IPS-18c (cell line): ENCODE data around the gene EIF4E2.

Experiments
- H3K4me3 ChIP-seq: 2 replicates; pipeline ENCODE4 v1.7.0; 2013; ENCODE audit warnings: low read depth, mild to moderate bottlenecking, low read length, moderate library complexity; ENCODE audit not compliant: insufficient read depth
- H3K9me3 ChIP-seq: one replicate; pipeline ENCODE4 v1.6.1; 2013; ENCODE audit warnings: mild to moderate bottlenecking, low read length, moderate library complexity; ENCODE audit not compliant: control insufficient read depth, insufficient read depth

The EIF4E2 gene

DNA sequence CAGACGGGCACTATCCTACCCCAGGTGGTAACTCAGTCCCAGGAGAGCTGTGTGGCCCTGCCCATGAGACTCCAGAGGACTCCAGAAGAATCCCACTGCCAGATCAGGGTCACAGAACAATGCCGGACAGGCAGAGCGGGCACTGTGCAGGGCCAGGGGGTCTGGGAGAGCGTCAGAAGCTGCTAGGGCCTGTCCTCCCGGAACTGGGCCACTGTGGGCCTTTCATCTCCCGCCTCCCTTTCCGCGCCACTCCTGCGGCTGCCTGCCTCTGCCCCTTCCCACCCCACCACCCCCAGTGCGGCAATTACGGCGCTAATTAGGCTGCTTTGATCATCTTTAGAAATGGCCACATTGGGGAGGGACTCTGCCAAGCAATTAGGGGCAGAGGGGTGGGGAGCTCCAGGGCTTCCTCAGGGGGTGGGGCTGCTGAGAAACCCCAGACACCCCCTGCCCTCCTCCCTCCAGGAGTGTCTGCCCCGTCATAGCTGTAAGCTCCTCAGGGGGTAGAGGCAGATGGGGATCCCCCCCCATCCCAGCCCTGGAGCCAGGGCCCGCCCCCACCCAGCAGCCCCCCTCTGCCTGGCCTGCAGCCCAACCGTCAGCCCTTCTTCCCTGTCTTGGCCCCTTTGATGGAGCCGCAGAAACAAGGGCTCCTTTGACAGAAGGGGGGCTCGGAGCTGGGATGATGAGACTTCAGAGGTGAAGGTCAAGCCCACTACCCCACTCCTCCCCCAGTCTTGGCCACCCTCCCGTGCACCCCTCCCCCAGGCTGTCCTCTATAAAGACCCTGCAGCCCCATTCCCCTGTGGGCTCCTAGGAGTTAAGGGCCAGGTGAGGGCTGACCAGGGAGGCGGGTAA, 30.7 kb upstream of the EIF4E2 start, which contains the start of gene PRSS56:
Gene PRSS56, plus strand, starts transcription at position 808 of the 858 bp plus-strand sequence. CDS start 211 bp downstream, outside the sequence.
- H3K9me3 ChIP-seq, result no peaks in the 10 kb centered on the region
- no peak within 1 kb of the TSS for H3K4me3 ChIP-seq

- Histone ChIP-seq H3K9me3 (no peaks in the 10 kb centered on the region), H3K4me3 (no peak overlapping the region)
Measured at GRCh38 chr2:232520489-232520888, 30.0 kb upstream of the EIF4E2 start.

DNA sequence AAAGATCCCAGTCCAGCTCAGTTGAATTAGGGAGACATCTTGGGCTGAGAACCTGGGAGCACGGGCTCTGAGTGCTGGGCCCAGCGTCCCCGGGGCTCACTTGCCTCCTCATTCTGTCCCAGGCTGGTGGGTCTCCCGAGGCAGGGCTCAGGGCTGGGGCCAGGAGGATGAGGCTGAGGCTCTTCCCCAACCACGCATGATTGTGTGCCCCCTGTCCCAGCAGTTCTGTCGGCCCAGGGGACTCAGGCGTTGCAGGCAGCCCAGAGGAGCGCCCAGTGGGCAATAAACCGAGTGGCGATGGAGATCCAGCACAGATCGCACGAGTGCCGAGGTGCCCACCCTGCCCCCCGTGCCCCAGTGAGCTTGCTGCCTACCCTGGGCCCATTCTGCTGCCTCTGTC, 29.4 kb upstream of the EIF4E2 start:
- Histone ChIP-seq H3K9me3 (no peaks in the 10 kb centered on the region), H3K4me3 (no peak overlapping the region)

GRCh38 chr2:232521959-232522622, 28.4 kb upstream of the EIF4E2 start:
- no peaks in the 10 kb centered on the region for H3K9me3 ChIP-seq
- peak overlapping the region; percentile 40; the same call in 1 of the 2 replicates for H3K4me3 ChIP-seq

- H3K4me3 ChIP-seq, result no peak overlapping the region; the same call in 1 of the 2 replicates
Measured at GRCh38 chr2:232522623-232523401, 27.7 kb upstream of the EIF4E2 start.

GRCh38 chr2:232523402-232523681, 27.1 kb upstream of the EIF4E2 start:
- H3K4me3 ChIP-seq, result peak overlapping the region; percentile 49

More at GRCh38 chr2:232522623-232523401, 27.7 kb upstream of the EIF4E2 start:
- no peaks in the 10 kb centered on the region for H3K9me3 ChIP-seq

DNA sequence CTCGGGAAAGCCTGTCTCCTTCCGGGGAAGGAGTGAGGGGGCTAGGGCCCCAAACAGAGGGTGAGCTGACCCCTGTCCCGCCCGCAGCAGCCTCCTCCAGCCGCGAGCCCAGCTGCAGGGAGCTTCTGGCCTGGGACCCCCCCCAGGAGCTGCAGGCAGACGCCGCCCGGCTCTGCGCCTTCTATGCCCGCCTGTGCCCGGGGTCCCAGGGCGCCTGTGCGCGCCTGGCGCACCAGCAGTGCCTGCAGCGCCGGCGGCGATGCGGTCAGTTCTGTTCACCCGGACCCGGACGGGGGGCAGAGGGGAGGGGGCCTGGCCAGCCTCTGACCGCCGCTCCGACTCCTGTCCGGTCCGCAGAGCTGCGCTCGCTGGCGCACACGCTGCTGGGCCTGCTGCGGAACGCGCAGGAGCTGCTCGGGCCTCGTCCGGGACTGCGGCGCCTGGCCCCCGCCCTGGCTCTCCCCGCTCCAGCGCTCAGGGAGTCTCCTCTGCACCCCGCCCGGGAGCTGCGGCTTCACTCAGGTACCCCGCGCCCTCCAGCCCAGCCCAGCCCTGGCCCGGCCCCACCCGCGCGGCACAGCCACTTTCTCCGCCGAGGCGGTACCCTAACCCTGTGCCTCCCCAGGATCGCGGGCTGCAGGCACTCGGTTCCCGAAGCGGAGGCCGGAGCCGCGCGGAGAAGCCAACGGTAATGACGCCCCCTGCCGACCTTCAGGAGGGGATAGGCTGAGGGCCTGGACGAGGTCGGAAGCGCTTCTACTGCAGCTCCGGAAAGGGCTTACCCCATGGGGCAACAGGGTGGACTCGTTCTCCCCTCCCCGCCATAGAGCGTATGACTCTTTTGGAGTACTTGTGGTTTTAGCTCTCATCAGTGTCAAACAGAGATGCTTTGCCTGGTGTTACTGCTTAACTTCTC, 26.5 kb upstream of the EIF4E2 start:
- H3K4me3 ChIP-seq, result peak overlapping the region; percentile 49

More at GRCh38 chr2:232523402-232523681, 27.1 kb upstream of the EIF4E2 start:
- H3K9me3 ChIP-seq, result no peaks in the 10 kb centered on the region

DNA sequence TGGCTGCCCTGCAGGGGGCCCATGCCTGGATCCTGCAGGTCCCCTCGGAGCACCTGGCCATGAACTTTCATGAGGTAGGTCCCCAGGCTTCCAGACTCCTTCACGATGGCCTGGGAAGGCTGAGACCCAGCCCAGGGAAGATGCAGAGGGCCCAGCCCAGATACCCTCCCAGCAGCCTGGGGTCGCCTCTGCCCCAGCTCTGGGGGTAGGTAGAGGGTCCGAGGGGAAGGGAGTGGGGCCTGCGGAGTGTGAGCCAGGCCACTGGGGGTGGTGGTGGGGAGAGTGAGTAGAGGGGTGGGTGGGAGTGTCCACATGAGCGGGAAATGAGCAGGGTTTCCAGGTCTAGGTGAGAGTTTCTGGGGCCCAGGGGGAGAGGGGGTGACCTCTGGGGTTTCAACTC, 25.7 kb upstream of the EIF4E2 start:
- Histone ChIP-seq H3K9me3 (no peaks in the 10 kb centered on the region), H3K4me3 (no peak overlapping the region)

More for the DNA sequence above, 26.5 kb upstream of the EIF4E2 start:
- H3K9me3 ChIP-seq, result no peaks in the 10 kb centered on the region

DNA sequence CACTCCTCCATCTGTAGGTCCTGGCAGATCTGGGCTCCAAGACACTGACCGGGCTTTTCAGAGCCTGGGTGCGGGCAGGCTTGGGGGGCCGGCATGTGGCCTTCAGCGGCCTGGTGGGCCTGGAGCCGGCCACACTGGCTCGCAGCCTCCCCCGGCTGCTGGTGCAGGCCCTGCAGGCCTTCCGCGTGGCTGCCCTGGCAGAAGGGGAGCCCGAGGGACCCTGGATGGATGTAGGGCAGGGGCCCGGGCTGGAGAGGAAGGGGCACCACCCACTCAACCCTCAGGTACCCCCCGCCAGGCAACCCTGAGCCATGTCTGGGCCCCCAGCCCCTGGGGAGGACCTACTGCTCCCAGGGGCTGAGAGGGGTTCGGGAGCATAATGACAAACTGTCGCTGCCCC, 25.3 kb upstream of the EIF4E2 start:
- no peak overlapping the region for H3K4me3 ChIP-seq
- no peaks in the 10 kb centered on the region for H3K9me3 ChIP-seq

DNA sequence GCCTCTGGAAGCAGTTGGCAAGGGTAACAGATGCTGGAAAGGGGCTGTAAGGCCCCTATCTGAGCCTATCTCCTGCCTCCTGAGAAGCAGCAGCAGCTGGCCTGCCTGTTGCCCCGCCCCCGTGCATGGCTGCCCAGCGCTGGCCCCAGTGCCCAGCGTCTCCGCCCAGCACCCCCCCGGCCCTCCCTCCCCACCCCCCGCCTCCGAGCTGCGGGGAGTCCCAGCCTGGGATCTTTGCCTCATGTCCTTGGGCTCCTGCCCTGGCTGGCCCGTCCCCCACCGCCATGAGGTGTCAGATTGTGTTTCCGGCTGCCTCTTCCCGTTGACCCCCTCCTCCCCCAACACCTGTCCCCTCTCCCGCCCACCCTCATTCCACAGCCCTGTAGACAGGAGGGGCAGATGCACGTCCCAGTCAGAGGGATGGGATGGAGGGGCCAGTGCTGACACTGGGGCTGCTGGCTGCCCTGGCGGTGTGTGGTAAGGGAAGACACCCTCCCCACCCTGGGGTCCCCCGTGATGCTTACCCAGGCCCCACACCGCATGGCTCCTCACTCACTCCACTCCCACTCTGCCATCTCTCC, 24.6 kb upstream of the EIF4E2 start, which contains the start of gene CHRND:
Gene CHRND, plus strand, starts transcription at position 370 of the 581 bp plus-strand sequence. Its CDS starts 56 bp downstream, at position 426.
- H3K4me3 ChIP-seq, result no peak within 1 kb of the TSS
- no peaks in the 10 kb centered on the region for H3K9me3 ChIP-seq

- Histone ChIP-seq H3K4me3 (no peak overlapping the region), H3K9me3 (no peaks in the 10 kb centered on the region)
Measured at GRCh38 chr2:232526372-232526941, 24.0 kb upstream of the EIF4E2 start.

- H3K9me3 ChIP-seq, result no peaks in the 10 kb centered on the region
- no peak overlapping the region for H3K4me3 ChIP-seq
Measured at GRCh38 chr2:232527905-232528470, 22.5 kb upstream of the EIF4E2 start.

DNA sequence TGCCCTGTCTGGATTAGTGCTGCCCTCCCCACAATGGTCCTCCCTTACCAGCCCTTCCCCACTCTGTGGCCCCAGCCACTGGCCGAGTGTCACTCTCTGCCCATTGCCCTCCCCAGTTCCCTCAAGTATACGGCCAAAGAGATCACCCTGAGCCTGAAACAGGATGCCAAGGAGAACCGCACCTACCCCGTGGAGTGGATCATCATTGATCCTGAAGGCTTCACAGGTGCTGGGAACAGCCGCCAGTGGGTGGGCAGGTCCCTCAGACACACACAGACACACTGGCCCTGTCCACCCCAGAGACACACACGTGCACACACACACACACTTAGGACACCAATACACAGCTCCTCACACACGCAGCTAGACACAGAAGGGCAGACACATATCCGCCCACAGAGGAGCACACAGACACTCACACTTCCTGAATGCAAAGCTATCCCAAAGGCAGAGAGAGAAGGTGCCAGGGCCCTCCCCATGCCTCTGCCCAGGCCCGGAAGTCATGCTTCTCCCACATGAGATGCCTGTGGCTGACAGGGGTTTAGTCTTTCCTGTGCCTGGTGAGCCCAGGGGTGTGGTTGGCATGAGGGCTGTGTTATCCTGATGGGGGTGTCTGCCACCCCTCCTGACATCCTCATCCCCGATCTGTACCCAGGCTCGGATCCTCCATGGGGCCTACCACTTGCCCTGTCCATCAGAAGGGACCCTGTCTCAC, 21.6 kb upstream of the EIF4E2 start:
- no peaks in the 10 kb centered on the region for H3K9me3 ChIP-seq
- H3K4me3 ChIP-seq, result no peak overlapping the region

- Histone ChIP-seq H3K4me3 (no peak overlapping the region), H3K9me3 (no peaks in the 10 kb centered on the region)
Measured at GRCh38 chr2:232529806-232530547, 20.5 kb upstream of the EIF4E2 start.
